ENCODE data around the gene AGAP1. TPM values are rescaled to one million over a fixed set of nuclear protein-coding genes. Genes with fewer than 3 reads are reported as not detected.

Gene AGAP1
- total RNA-seq, 4 donors from 2014 or later = 7.2 to 19.6 (median 15.2) TPM

DNA sequence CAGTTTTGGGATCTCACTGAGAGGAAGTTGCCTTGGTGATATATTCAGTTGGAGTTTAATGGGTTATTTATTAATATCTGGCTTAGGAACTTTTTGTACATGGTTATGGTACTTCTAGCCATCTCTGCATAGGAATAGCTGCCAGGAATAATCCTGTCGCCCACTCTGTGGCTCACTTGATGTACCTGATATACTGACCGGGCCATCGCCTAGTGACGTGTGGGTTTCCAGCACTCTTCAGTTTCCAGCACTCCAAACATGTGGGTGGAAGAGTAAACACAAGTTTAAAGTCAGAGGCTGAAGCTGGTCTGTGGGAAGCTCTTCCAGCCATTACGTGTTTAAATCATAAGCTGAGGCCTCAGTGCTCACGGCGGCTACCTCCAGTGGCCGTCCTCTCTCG is 44.3 kb upstream of the AGAP1 start:
- intact Hi-C loops (cut with DNase I) = no loop called here

DNA sequence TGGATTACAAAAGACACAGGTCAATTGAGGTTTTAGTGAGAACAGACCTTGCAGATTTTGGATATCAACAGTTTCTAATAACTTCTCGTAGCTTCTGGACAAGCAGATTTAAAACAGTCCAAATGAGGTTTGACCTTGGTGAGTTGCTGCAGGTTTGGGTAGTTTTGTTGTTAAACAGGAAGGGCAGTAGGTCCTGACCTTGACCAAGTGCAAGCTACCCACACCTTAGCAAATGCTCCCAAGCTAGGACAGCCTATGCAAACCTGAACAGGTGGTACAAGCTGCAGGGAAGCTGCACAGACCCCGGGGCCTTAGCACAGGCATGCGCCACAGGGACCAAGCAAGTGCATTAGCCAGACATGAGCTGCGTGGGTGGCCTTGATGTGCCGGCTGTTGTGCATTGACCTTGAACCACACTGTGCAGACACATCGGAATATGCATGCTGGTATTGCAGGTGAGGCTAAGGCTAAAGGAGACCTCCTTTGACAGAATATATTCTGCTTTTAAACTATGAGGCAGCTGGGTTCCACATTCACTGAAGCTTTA is 40.2 kb upstream of the AGAP1 start:
- Histone ChIP-seq H3K9me3 (no peaks in the 10 kb centered on the region), H3K27ac (no peak overlapping the region), H3K4me3 (no peak overlapping the region), H3K4me1 (no peaks in the 10 kb centered on the region), H3K27me3 (peaks cover 0 to 6% (median 0%) of the 10 kb centered on the region in 4 donors), H3K36me3 (no peaks in the 10 kb centered on the region)
- 94% methylated on average over 3 to 6 of the region's 6 CpGs for WGBS, 2 donors
- TF ChIP-seq CTCF (IDR thresholded peaks at IDR 0.05) (no peak), POLR2A (IDR thresholded peaks at IDR 0.05) (no peak)
- intact Hi-C loops (cut with DNase I) = no loop called here
- no peak for DNase-seq

More for the DNA sequence above, 44.3 kb upstream of the AGAP1 start:
- 86 to 94% methylated on average over 8 to 9 of the region's 9 CpGs for WGBS, 2 donors
- H3K4me3 ChIP-seq = no peak overlapping the region
- H3K27ac ChIP-seq = no peak overlapping the region
- H3K27me3 ChIP-seq = peaks cover 0 to 6% (median 0%) of the 10 kb centered on the region in 4 donors
- H3K36me3 ChIP-seq = no peaks in the 10 kb centered on the region
- no peak for DNase-seq
- H3K9me3 ChIP-seq = no peaks in the 10 kb centered on the region
- no peaks in the 10 kb centered on the region for H3K4me1 ChIP-seq
- TF ChIP-seq CTCF (IDR thresholded peaks at IDR 0.05) (no peak), POLR2A (IDR thresholded peaks at IDR 0.05) (no peak)

- WGBS, 2 donors = 30 to 51% methylated on average over 4 to 7 of the region's 7 CpGs
- H3K4me1 ChIP-seq = no peaks in the 10 kb centered on the region
- intact Hi-C loops (cut with DNase I) = no loop called here
- DNase-seq = no peak
- H3K4me3 ChIP-seq = no peak overlapping the region
- H3K9me3 ChIP-seq = no peaks in the 10 kb centered on the region
- no peak overlapping the region for H3K27ac ChIP-seq
- TF ChIP-seq POLR2A (IDR thresholded peaks at IDR 0.05) (no peak), CTCF (IDR thresholded peaks at IDR 0.05) (no peak)
- H3K36me3 ChIP-seq = no peaks in the 10 kb centered on the region
- H3K27me3 ChIP-seq = peaks cover 0 to 5% (median 0%) of the 10 kb centered on the region in 4 donors
These were observed 35.0 kb upstream of the AGAP1 start for GRCh38 chr2:235458839-235459273.

- Histone ChIP-seq H3K27me3 (peaks cover 0 to 11% (median 0%) of the 10 kb centered on the region in 4 donors), H3K9me3 (no peaks in the 10 kb centered on the region), H3K36me3 (no peaks in the 10 kb centered on the region), H3K27ac (no peak overlapping the region), H3K4me1 (no peaks in the 10 kb centered on the region), H3K4me3 (no peak overlapping the region)
- intact Hi-C loops (cut with DNase I) = no loop called here
- TF ChIP-seq POLR2A (IDR thresholded peaks at IDR 0.05) (no peak), CTCF (IDR thresholded peaks at IDR 0.05) (no peak)
- no peak for DNase-seq
- 83 to 86% methylated on average over 8 of the region's 8 CpGs for WGBS, 2 donors
These were observed 33.2 kb upstream of the AGAP1 start for GRCh38 chr2:235460548-235461047.

DNA sequence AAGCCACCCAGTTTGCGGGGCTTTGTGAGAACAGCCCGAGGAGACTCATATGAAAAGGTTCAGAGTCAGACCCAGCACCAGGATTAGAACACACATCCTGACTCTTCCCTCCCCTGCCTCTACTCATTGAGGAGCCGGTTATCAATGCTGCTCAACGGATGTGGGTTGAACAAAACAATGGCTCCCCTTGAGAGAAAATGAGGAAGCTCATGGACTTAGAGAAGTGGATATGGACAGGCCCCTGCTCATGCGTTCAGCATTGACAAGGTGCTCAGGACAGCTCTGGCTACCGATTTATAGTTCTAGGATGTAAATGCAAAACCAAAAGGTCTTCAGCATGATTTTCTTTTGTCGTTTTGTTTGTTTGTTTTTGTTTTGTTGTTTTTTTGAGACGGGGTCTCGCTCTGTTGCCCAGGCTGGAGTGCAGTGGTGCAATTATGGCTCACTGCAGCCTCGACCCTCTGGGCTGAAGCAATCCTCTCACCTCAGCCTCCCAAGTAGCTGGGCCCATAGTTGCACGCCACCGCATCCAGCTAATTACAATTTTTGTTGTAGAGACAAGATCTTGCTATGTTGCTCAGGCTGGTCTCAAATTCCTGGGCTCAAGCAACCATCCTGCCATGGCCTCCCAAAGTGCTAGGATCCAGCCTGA is 32.0 kb upstream of the AGAP1 start:
- intact Hi-C loops (cut with DNase I) = no loop called here
- WGBS, 2 donors = 84 to 89% methylated on average over 7 to 12 of the region's 12 CpGs
- Histone ChIP-seq H3K27ac (no peak overlapping the region), H3K36me3 (no peaks in the 10 kb centered on the region), H3K9me3 (no peaks in the 10 kb centered on the region), H3K27me3 (peaks cover 0 to 11% (median 0%) of the 10 kb centered on the region in 4 donors), H3K4me1 (no peaks in the 10 kb centered on the region), H3K4me3 (no peak overlapping the region)
- TF ChIP-seq CTCF (IDR thresholded peaks at IDR 0.05) (no peak), POLR2A (IDR thresholded peaks at IDR 0.05) (no peak)
- no peak for DNase-seq
